Vagina (tissue), 2 donors: ENCODE data around the gene TRMT112.

Experiments used
- CTCF ChIP-seq, 3 experiments: fragments of 450-650 bp in 2 of 3; fragments of 200-600 bp in 1 of 3; sonication (generic) in 1 of 3; IDR thresholded peaks; one replicate each; pipeline ENCODE4 v1.5.1; 2017 to 2019; ENCODE audit warnings: antibody characterized with exemption in 3 of 3, mild to moderate bottlenecking in 2 of 3, moderate library complexity in 2 of 3
- POLR2A ChIP-seq, 2 donors: fragments of 450-650 bp; IDR thresholded peaks; one replicate each; pipeline ENCODE4 v1.6.1; 2017; ENCODE audit warnings: antibody characterized with exemption in 2 of 2, mild to moderate bottlenecking in 2 of 2, moderate library complexity in 2 of 2
- POLR2AphosphoS5 ChIP-seq, 2 donors: sonication (generic); formaldehyde crosslinking; IDR thresholded peaks; one replicate each; pipeline ENCODE4 v1.9.0; 2017; ENCODE audit warnings: antibody characterized with exemption in 2 of 2, mild to moderate bottlenecking in 2 of 2, low read depth in 1 of 2; ENCODE audit not compliant: insufficient read depth in 1 of 2

GRCh38 chr11:64312947-64313346 lies 4.4 kb downstream of the TRMT112 start:
- TF ChIP-seq CTCF (IDR thresholded peaks at IDR 0.05) (no peak), POLR2A (IDR thresholded peaks at IDR 0.05) (no peak), POLR2AphosphoS5 (IDR thresholded peaks at IDR 0.05; ENCODE audit: insufficient read depth in 1 of 2, low read depth in 1 of 2) (no peak)
